GM12878 (cell line): ENCODE measurements around the gene FANCM.

ENCODE experiments used
- ATF2 ChIP-seq: IDR thresholded peaks from 2 replicates; pipeline ENCODE4 v1.6.1; 2012; ENCODE audit warnings: low read length, inconsistent platforms
- CTCF ChIP-seq, 3 experiments: IDR thresholded peaks in 2 of 3; conservative IDR thresholded peaks in 1 of 3; 2 replicates each; pipeline ENCODE4 v1.5.1; 2011; ENCODE audit warnings: low read depth in 3 of 3, low read length in 3 of 3, mild to moderate bottlenecking in 3 of 3, control low read depth in 2 of 3, moderate library complexity in 2 of 3, inconsistent platforms in 1 of 3, mixed read lengths in 1 of 3; ENCODE audit not compliant: control insufficient read depth in 2 of 3, insufficient read depth in 1 of 3; ENCODE audit errors: extremely low read depth in 1 of 3
- ELK1 ChIP-seq: IDR thresholded peaks from 2 replicates; pipeline ENCODE4 v1.6.1; 2012; ENCODE audit warnings: low read depth, low read length, improper control_type of control experiment
- POLR2AphosphoS5 ChIP-seq: IDR thresholded peaks from 2 replicates; pipeline ENCODE4 v1.6.1; 2011; ENCODE audit warnings: mild to moderate bottlenecking, low read length, inconsistent platforms

- TF ChIP-seq CTCF (IDR thresholded peaks at IDR 0.05 in 2 of 3, conservative IDR thresholded peaks at IDR 0.05 in 1 of 3; ENCODE audit: control insufficient read depth in 2 of 3, extremely low read depth in 1 of 3, insufficient read depth in 1 of 3, low read depth in 3 of 3, low read length in 3 of 3), result no peak
- TF ChIP-seq ELK1, result no peak
- TF ChIP-seq ATF2, result no peak
- no peak for TF ChIP-seq POLR2AphosphoS5
Measured at GRCh38 chr14:45198551-45198950, 62.8 kb downstream of the FANCM start.
